Effector memory CD8-positive, alpha-beta T cell (primary cell): Measurements from ENCODE around the gene ACAP3.

Experiments
- ATAC-seq: fragments of 150-1000 bp; cut with Tn5 transposase; replicated peaks from 2 replicates; pipeline ENCODE4 v1.10.0; 2021; ENCODE audit warnings: mild to moderate bottlenecking, moderate library complexity
- DNase-seq, 3 experiments: peaks; one replicate each; pipeline ENCODE4 v3.0.0; 2021
- H3K27ac Mint-ChIP-seq, 2 donors: one replicate each; pipeline ENCODE4 v1.8.0; 2022; ENCODE audit warnings: mild to moderate bottlenecking in 2 of 2, mixed read lengths in 2 of 2, moderate library complexity in 2 of 2
- H3K27me3 Mint-ChIP-seq, 2 donors: one replicate each; pipeline ENCODE4 v1.8.0; 2022; ENCODE audit warnings: mixed read lengths in 2 of 2
- H3K36me3 Mint-ChIP-seq: one replicate; pipeline ENCODE4 v1.8.0; 2022; ENCODE audit warnings: mild to moderate bottlenecking, moderate library complexity, mixed read lengths; ENCODE audit not compliant: insufficient read depth
- H3K4me1 Mint-ChIP-seq, 2 donors: one replicate each; pipeline ENCODE4 v1.8.0; 2022; ENCODE audit warnings: low read depth in 2 of 2, mixed read lengths in 2 of 2
- H3K4me3 Mint-ChIP-seq, 2 donors: one replicate each; pipeline ENCODE4 v1.8.0; 2022; ENCODE audit warnings: mild to moderate bottlenecking in 2 of 2, mixed read lengths in 2 of 2, moderate library complexity in 2 of 2
- H3K9me3 Mint-ChIP-seq, 2 donors: one replicate each; pipeline ENCODE4 v1.8.0; 2022; ENCODE audit warnings: mixed read lengths in 2 of 2

ACAP3 gene

DNA sequence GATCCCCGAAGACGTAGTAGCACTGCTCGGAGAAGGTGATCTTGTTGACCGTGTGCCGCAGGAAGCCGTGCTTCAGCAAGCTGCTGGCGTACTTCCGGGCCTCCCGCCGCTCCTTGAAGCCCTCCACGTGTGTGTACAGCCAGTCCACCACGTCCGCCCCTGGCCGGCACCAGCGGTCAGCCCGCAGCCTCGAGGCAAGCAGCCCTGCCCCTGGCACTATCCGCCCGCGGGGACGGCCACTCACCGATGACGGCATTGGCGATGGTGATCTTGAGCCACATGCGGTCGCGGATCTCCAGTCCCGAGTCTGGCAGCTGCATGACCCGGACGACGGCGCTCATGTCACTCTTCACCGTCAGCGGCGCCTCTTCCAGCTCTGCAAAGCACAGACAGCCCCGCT lies 30.5 kb upstream of the ACAP3 start:
- H3K4me1 Mint-ChIP-seq = peaks cover 0 to 1% of the 10 kb centered on the region in 2 donors
- H3K4me3 Mint-ChIP-seq = no peak overlapping the region
- DNase-seq = no peak
- H3K9me3 Mint-ChIP-seq = no peaks in the 10 kb centered on the region
- H3K27me3 Mint-ChIP-seq = no peaks in the 10 kb centered on the region
- H3K36me3 Mint-ChIP-seq = peaks cover 24% of the 10 kb centered on the region
- H3K27ac Mint-ChIP-seq = no peak overlapping the region
- no peak for ATAC-seq

DNA sequence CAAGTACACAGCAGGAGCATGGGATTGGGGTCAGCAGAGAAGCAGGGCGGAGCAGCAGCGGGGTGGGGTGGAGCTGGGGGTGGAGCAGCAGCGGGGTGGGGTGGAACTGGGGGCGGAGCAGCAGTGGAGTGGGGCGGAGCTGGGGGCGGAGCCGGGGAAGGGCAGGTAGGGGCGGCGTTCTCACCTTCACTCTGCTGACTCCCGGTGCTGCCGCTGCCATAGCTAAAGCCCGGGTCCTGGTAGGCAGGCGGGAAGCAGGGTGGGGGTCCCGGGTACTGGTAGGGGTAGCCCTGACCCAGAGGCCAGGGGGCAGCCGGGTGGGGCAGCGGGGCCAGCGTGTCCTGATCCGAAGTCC lies 30.0 kb upstream of the ACAP3 start:
- Mint-ChIP-seq H3K27ac (no peak overlapping the region), H3K27me3 (no peaks in the 10 kb centered on the region), H3K4me1 (no peaks in the 10 kb centered on the region), H3K9me3 (no peaks in the 10 kb centered on the region), H3K4me3 (no peak overlapping the region), H3K36me3 (peaks cover 22% of the 10 kb centered on the region)
- ATAC-seq (peak; percentile 40), DNase-seq (no peak)

DNA sequence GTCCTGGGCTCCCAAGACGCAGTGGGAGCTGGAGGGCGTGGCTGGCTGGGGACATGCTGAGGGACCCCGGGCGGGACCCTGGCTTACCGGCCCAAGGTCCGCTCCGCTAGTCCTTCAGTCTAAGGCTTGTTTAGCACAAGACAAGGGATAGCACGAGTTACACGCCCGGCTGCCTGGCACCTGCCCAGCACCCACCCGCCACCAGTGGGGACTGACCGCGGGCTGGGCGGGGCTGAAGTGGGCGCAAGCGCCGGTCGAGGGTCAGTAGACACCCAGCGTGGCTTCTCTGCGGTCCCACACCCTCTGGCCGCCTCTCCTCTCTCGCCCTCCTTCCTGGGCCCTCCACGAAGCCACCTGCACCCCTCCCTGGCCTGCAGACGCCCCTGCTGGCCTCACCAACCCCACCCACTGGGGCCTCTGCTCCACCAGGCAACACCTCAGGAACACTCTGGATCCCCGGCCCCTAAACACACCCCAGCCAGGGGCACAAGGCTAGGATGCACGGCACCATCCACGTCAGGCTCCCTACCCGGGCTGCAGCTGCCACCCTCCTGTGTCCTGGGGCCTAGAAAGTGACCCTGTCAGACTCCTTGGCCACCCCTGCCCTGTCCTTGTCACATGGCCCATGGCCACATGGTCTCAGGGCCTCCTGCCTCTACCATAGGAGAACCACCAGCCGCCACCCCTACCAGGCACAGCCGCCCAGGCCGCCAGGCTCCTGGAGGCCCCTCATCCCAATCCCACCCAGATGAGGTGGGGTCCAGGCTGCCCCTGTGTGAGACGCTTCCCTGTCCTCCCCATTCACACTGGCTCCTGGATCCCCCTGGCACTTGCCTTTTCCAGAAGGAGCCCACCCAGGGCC lies 29.4 kb upstream of the ACAP3 start:
- no peak overlapping the region for H3K27ac Mint-ChIP-seq
- H3K36me3 Mint-ChIP-seq = peaks cover 25% of the 10 kb centered on the region
- H3K4me1 Mint-ChIP-seq = no peaks in the 10 kb centered on the region
- no peak for ATAC-seq
- H3K9me3 Mint-ChIP-seq = no peaks in the 10 kb centered on the region
- no peak overlapping the region for H3K4me3 Mint-ChIP-seq
- H3K27me3 Mint-ChIP-seq = no peaks in the 10 kb centered on the region
- DNase-seq = no peak

DNA sequence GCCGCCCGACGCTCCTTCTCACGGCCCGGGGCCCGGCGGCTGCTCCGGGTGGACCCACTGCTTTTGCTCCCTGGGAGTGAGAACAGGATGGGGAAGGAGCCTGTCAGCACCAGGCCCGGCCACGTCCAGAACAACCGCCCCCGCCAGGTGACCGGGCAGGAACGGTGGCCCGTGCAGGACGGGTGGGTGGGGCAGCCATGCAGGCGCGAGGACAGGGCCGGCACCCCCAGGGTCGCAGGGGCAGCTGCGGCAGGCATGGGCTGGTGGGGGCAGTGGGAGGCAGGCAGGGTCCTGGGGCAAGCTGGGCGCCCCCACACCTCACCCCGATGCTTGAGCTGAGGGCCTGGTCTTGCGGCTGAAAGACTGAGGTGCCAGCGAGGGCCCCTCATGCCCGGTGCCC lies 28.7 kb upstream of the ACAP3 start:
- no peak overlapping the region for H3K27ac Mint-ChIP-seq
- ATAC-seq = no peak
- no peaks in the 10 kb centered on the region for H3K4me1 Mint-ChIP-seq
- H3K36me3 Mint-ChIP-seq = peaks cover 25% of the 10 kb centered on the region
- DNase-seq = no peak
- no peak overlapping the region for H3K4me3 Mint-ChIP-seq
- no peaks in the 10 kb centered on the region for H3K27me3 Mint-ChIP-seq
- H3K9me3 Mint-ChIP-seq = no peaks in the 10 kb centered on the region

DNA sequence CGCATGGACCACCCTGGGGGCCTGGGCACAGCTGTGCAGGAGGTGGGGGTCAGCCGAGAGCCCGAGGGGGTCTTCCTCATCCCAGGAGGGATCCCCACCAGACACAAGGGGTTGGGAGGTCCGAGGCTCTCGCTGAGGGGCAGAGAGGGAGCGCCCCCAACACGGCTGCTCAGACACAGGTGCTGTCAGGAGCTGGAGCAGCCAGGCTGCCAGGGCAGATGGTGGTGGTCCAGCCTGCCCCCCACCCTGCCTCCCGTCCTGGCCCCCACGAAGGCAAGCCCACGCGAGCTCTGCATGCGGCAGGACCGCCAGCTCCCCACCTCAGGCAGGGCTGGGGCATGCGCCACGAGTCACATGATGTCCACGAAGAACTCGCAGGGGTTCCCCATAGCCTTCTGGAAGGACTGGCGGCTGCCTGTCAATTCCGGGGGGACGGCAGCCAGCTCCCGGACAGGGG lies 28.1 kb upstream of the ACAP3 start:
- H3K36me3 Mint-ChIP-seq = peaks cover 25% of the 10 kb centered on the region
- ATAC-seq (no peak), DNase-seq (no peak)
- H3K4me3 Mint-ChIP-seq = no peak overlapping the region
- H3K9me3 Mint-ChIP-seq = no peaks in the 10 kb centered on the region
- no peaks in the 10 kb centered on the region for H3K27me3 Mint-ChIP-seq
- no peaks in the 10 kb centered on the region for H3K4me1 Mint-ChIP-seq
- no peak overlapping the region for H3K27ac Mint-ChIP-seq

GRCh38 chr1:1335283-1335682 lies 27.6 kb upstream of the ACAP3 start:
- Mint-ChIP-seq H3K9me3 (no peaks in the 10 kb centered on the region), H3K4me3 (no peak overlapping the region), H3K27ac (no peak overlapping the region), H3K27me3 (no peaks in the 10 kb centered on the region), H3K4me1 (no peaks in the 10 kb centered on the region), H3K36me3 (peaks cover 23% of the 10 kb centered on the region)
- ATAC-seq (no peak), DNase-seq (no peak)

DNA sequence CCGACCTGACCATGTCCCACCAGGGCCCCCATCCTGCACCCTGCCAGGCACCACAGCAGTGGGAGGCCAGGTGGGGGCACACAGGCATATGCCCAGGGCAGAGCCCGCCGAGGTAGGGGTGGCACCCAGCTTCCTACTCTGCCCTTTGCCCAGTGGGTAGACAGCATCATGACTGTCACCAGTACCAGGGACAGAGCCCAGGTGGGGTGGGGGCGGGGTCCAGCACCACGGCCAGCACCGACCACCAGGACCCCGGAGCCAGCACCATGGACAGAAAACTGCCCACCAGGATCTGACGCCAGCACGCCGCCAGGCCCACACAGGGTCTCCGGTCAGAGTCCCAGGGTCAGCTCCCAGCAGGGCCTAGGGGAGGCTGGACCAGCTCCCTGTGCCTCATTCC lies 27.1 kb upstream of the ACAP3 start:
- peaks cover 19% of the 10 kb centered on the region for H3K36me3 Mint-ChIP-seq
- no peak for ATAC-seq
- H3K4me1 Mint-ChIP-seq = peaks cover 0 to 2% of the 10 kb centered on the region in 2 donors
- DNase-seq = no peak
- H3K9me3 Mint-ChIP-seq = no peaks in the 10 kb centered on the region
- H3K27me3 Mint-ChIP-seq = no peaks in the 10 kb centered on the region
- H3K27ac Mint-ChIP-seq = no peak overlapping the region
- no peak overlapping the region for H3K4me3 Mint-ChIP-seq

DNA sequence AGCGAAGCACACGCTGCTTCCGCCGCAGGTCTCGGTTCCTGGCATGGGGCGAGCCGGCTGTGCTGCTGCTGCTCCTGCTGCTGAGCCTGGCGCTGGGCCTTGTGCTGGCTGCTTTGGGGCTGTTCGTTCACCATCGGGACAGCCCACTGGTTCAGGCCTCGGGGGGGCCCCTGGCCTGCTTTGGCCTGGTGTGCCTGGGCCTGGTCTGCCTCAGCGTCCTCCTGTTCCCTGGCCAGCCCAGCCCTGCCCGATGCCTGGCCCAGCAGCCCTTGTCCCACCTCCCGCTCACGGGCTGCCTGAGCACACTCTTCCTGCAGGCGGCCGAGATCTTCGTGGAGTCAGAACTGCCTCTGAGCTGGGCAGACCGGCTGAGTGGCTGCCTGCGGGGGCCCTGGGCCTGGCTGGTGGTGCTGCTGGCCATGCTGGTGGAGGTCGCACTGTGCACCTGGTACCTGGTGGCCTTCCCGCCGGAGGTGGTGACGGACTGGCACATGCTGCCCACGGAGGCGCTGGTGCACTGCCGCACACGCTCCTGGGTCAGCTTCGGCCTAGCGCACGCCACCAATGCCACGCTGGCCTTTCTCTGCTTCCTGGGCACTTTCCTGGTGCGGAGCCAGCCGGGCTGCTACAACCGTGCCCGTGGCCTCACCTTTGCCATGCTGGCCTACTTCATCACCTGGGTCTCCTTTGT lies 26.0 kb upstream of the ACAP3 start:
- no peaks in the 10 kb centered on the region for H3K27me3 Mint-ChIP-seq
- peaks cover 15% of the 10 kb centered on the region for H3K36me3 Mint-ChIP-seq
- no peak for ATAC-seq

GRCh38 chr1:1332774-1333480 lies 25.2 kb upstream of the ACAP3 start:
- Mint-ChIP-seq H3K27me3 (no peaks in the 10 kb centered on the region), H3K9me3 (no peaks in the 10 kb centered on the region), H3K27ac (no peak overlapping the region), H3K36me3 (peaks cover 18% of the 10 kb centered on the region), H3K4me1 (peaks cover 0 to 5% of the 10 kb centered on the region in 2 donors), H3K4me3 (no peak overlapping the region)
- no peak for ATAC-seq
- no peak for DNase-seq

More for the DNA sequence above, 26.0 kb upstream of the ACAP3 start:
- DNase-seq = no peak
- Mint-ChIP-seq H3K4me3 (no peak overlapping the region), H3K9me3 (no peaks in the 10 kb centered on the region), H3K27ac (no peak overlapping the region), H3K4me1 (peaks cover 0 to 5% of the 10 kb centered on the region in 2 donors)

- no peaks in the 10 kb centered on the region for H3K27me3 Mint-ChIP-seq
- H3K4me3 Mint-ChIP-seq = no peak overlapping the region
- no peak overlapping the region for H3K27ac Mint-ChIP-seq
- no peaks in the 10 kb centered on the region for H3K9me3 Mint-ChIP-seq
- ATAC-seq = no peak
- H3K4me1 Mint-ChIP-seq = peaks cover 0 to 9% of the 10 kb centered on the region in 2 donors
- no peak for DNase-seq
- peaks cover 17% of the 10 kb centered on the region for H3K36me3 Mint-ChIP-seq
These were observed 24.5 kb upstream of the ACAP3 start for GRCh38 chr1:1332031-1332755.

- Mint-ChIP-seq H3K9me3 (no peaks in the 10 kb centered on the region), H3K4me1 (peaks cover under 1 to 9% of the 10 kb centered on the region in 2 donors), H3K4me3 (no peak within 1 kb of the TSS), H3K36me3 (peaks cover 16% of the 10 kb centered on the region), H3K27ac (no peak within 1 kb of the TSS), H3K27me3 (no peaks in the 10 kb centered on the region)
- no peak for DNase-seq
- ATAC-seq = no peak
These were observed 23.6 kb upstream of the ACAP3 start, which contains the start of gene TAS1R3 for GRCh38 chr1:1331068-1331965. Gene TAS1R3 (plus strand): TSS chr1:1331280. CDS start chr1:1331346, 66 bp downstream.

DNA sequence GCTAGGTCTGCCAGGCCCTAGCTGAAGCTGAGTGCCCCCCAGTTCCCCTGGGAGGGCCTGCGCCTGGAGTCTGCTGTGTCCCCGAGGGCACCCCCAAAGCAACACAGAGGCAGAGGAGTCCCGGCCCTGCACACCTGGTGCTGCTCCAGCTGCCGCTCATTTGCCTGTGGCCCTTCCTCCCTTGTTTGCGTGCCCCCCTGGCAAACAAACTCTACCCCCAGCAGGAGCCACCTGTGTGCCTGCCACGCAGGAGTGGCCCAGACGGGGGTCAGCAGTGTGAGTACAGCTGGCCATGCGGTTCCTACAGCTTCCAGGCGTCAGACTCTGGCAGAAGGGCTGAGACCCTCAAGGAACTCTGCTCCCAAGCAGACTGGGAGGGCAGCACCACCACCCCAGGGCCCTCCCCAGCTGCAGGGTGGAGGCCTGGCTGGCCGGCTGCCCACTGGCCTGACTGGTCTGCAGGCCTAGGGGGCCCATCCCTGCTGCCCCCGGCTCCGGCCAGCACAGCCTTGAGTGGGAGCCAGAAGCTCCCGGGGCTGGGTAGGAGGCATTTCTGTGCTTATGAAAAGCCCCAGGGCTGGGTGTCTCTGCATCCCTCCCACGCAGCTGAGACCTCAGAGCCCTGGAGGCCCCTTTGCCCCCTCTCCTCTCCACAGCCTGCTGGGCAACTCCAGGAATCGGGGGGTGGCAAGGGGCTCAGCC lies 22.8 kb upstream of the ACAP3 start:
- Mint-ChIP-seq H3K4me3 (no peak overlapping the region), H3K27ac (no peak overlapping the region), H3K9me3 (no peaks in the 10 kb centered on the region), H3K36me3 (peaks cover 16% of the 10 kb centered on the region), H3K27me3 (no peaks in the 10 kb centered on the region), H3K4me1 (peaks cover 6 to 14% of the 10 kb centered on the region in 2 donors)
- no peak for DNase-seq
- no peak for ATAC-seq
